ENCODE measurements around the gene FBXO17.

- TF ChIP-seq, protein P1, sequence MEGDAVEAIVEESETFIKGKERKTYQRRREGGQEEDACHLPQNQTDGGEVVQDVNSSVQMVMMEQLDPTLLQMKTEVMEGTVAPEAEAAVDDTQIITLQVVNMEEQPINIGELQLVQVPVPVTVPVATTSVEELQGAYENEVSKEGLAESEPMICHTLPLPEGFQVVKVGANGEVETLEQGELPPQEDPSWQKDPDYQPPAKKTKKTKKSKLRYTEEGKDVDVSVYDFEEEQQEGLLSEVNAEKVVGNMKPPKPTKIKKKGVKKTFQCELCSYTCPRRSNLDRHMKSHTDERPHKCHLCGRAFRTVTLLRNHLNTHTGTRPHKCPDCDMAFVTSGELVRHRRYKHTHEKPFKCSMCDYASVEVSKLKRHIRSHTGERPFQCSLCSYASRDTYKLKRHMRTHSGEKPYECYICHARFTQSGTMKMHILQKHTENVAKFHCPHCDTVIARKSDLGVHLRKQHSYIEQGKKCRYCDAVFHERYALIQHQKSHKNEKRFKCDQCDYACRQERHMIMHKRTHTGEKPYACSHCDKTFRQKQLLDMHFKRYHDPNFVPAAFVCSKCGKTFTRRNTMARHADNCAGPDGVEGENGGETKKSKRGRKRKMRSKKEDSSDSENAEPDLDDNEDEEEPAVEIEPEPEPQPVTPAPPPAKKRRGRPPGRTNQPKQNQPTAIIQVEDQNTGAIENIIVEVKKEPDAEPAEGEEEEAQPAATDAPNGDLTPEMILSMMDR (IDR thresholded peaks at IDR 0.05): no peak
- TF ChIP-seq EZH2 (IDR thresholded peaks at IDR 0.05; ENCODE audit: borderline replicate concordance, insufficient read depth, low read depth, low read length, poor library complexity, severe bottlenecking): no peak
Measured at GRCh38 chr19:38900202-38900629, 75.3 kb downstream of the FBXO17 start.

Measured in B cell (primary cell).